HG03060 (cell line): ENCODE data around the gene ADNP.

Experiments used
- ATAC-seq: cut with Tn5 transposase; IDR thresholded peaks from one replicate; pipeline ENCODE4 v1.9.1; 2021; ENCODE audit warnings: low read depth, moderate number of reproducible peaks; ENCODE audit not compliant: unreplicated experiment

Gene ADNP

GRCh38 chr20:50932691-50933280 lies 1.5 kb upstream of the ADNP start:
- ATAC-seq, result no peak

- no peak for ATAC-seq
These were observed 814 bp upstream of the ADNP start for GRCh38 chr20:50932016-50932485.

GRCh38 chr20:50930976-50931305 lies 296 bp downstream of the ADNP start:
- peak; percentile 7 for ATAC-seq

GRCh38 chr20:50930139-50930975 lies 880 bp downstream of the ADNP start:
- ATAC-seq, result no peak

- ATAC-seq, result peak; percentile 47
These were observed 1.7 kb downstream of the ADNP start for GRCh38 chr20:50929299-50930138.

GRCh38 chr20:50928469-50928868 lies 2.8 kb downstream of the ADNP start:
- ATAC-seq, result no peak

GRCh38 chr20:50926530-50926929 lies 4.7 kb downstream of the ADNP start:
- ATAC-seq, result no peak

GRCh38 chr20:50924261-50924920 lies 6.8 kb downstream of the ADNP start:
- ATAC-seq, result no peak

- no peak for ATAC-seq
These were observed 9.3 kb downstream of the ADNP start for GRCh38 chr20:50921803-50922501.

- ATAC-seq, result no peak
These were observed 10.2 kb downstream of the ADNP start for GRCh38 chr20:50920997-50921396.

GRCh38 chr20:50919567-50919966 lies 11.7 kb downstream of the ADNP start:
- ATAC-seq, result no peak

- no peak for ATAC-seq
These were observed 12.8 kb downstream of the ADNP start for GRCh38 chr20:50918403-50918802.

GRCh38 chr20:50916934-50917333 lies 14.3 kb downstream of the ADNP start:
- no peak for ATAC-seq

GRCh38 chr20:50916257-50916656 lies 15.0 kb downstream of the ADNP start:
- no peak for ATAC-seq

- ATAC-seq, result no peak
These were observed 15.8 kb downstream of the ADNP start for GRCh38 chr20:50915424-50915823.

- no peak for ATAC-seq
These were observed 17.4 kb downstream of the ADNP start for GRCh38 chr20:50913690-50914375.

GRCh38 chr20:50911716-50912115 lies 19.5 kb downstream of the ADNP start:
- peak; percentile 41 for ATAC-seq

- no peak for ATAC-seq
These were observed 20.2 kb downstream of the ADNP start for GRCh38 chr20:50911030-50911429.

- no peak for ATAC-seq
These were observed 21.8 kb downstream of the ADNP start for GRCh38 chr20:50909413-50909812.
